ENCODE data around the gene SGTA. TPM values are rescaled to one million over a fixed set of nuclear protein-coding genes. Genes with fewer than 3 reads are reported as not detected.
"Not testable (repeated sequence)": the region's sequence is repeated elsewhere in the genome, so short reads cannot be mapped to it uniquely, and the experiment has no call there.

Gene SGTA
- total RNA-seq, 1 donor from 2014 or later: 31.6 TPM

DNA sequence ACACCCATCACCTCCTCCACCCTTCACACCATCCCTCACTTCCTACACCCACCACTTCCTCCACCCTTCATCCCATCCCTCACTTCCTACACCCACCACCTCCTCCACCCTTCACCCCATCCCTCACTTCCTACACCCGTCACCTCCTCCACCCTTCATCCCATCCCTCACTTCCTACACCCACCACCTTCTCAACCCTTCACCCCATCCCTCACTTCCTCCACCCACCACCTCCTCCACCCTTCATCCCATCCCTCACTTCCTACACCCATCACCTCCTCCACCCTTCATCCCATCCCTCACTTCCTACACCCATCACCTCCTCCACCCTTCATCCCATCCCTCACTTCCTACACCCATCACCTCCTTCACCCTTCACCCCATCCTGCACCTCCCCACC, 69.0 kb downstream of the SGTA start:
- DNase-seq (ENCODE audit: low read depth in 2 of 2): not testable (repeated sequence)

DNA sequence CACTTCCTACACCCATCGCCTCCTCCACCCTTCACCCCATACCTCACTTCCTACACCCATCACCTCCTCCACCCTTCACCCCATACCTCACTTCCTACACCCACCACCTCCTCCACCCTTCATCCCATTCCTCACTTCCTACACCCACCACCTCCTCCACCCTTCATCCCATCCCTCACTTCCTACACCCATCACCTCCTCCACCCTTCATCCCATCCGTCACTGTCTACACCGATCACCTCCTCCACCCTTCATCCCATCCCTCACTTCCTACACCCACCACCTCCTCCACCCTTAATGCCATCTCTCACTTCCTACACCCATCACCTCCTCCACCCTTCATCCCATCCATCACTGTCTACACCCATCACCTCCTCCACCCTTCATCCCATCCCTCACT, 69.9 kb downstream of the SGTA start:
- DNase-seq (ENCODE audit: low read depth in 2 of 2): not testable (repeated sequence)

DNA sequence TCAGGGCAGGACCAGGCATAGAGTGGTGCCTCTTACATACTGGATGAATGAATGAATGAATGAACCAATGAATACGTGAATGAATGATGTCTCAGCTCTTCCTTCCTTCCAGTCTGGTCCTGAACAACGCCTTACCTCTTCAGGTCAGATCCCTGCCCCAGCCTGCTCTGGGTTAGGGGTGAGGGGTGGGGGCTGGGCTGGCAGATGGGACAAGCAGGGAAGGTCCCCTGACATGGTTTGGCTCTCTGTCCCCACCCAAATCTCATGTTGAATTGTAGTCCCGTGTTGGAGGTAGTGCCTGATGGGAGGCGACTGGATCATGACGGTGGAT, 71.2 kb downstream of the SGTA start:
- DNase-seq (ENCODE audit: low read depth in 2 of 2): no peak

DNA sequence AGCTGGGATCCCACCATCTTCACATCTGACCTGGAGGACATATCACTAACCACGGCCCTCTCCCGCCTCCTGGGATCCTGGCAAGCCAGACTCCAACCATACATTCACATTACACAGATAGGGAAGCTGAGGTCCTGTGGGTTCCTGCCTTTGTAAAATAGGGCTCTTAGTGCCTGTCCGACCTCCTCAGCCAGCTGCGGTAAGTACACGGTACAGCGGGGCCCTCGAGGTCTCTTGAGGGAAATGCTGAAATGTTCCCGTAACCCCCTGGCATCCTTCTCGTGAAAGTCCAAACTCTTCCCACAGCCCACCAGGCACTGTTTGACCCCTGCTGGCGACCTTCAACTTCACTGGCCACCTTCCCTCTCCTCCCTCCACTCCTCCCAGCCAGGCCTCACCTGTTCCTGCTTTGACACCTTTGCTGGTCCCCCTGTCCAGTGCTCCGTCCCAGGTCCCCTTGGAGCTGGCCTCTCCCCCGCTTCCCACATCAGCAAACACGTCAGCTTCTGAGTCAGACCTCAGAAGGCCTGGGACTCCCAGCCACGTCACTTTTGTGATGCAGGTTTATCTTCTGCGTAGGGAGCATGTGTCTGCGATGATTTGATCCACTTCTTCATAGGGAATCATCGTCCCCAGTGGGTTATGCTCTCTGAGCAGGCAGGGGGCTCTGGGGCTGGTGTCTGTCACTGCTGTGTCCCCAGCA, 71.8 kb downstream of the SGTA start:
- DNase-seq (ENCODE audit: low read depth in 2 of 2): no peak

DNA sequence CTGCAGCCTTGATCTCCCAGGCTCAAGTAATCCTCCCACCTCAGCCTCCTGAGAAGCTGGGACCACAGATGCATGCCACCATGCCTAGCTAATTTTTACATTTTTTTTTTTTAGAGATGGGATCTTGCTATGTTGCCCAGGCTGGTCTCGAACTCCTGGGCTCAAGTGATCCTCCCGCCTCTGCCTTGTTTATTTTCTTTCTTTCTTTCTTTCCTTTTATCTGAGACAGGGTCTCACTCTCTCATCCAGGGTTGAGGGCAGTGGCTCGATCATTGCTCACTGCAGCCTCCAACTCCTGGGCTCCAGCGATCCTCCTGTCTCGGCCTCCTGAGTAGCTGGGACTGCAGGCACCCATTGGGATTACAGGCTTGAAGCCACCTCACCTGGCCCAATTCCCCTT, 76.8 kb downstream of the SGTA start:
- no peak for DNase-seq (ENCODE audit: low read depth in 2 of 2)

Other genes with a start within 250 kb of the SGTA start
- 0.64 and 1.1 TPM in 2 replicates for gene GNG7, start 80.6 kb downstream of the SGTA start, total RNA-seq
- gene DIRAS1, start 61.9 kb downstream of the SGTA start, total RNA-seq: 0.13 TPM in 2 replicates
- gene SLC39A3, start 43.3 kb downstream of the SGTA start, total RNA-seq: 14.2 and 21.7 TPM in 2 replicates
- 60.2 and 64.6 TPM in 2 replicates for gene THOP1, start 2.2 kb upstream of the SGTA start, total RNA-seq
- 2.1 and 3.9 TPM in 2 replicates for gene ZNF554, start 36.6 kb upstream of the SGTA start, total RNA-seq
- 3.1 and 4.4 TPM in 2 replicates for gene ZNF555, start 58.2 kb upstream of the SGTA start, total RNA-seq
- gene ZNF556, start 84.1 kb upstream of the SGTA start, total RNA-seq: not detected in 2 replicates
- gene ZNF57, start 117.7 kb upstream of the SGTA start, total RNA-seq: 3.2 and 3.7 TPM in 2 replicates
- 3.7 and 4.4 TPM in 2 replicates for gene ZNF77, start 161.7 kb upstream of the SGTA start, total RNA-seq
- gene TLE6, start 194.3 kb upstream of the SGTA start, total RNA-seq: 0.90 and 2.8 TPM in 2 replicates
- 2.7 and 24.9 TPM in 2 replicates for gene TLE2, start 246.0 kb upstream of the SGTA start, total RNA-seq

Measured in dermis microvascular lymphatic vessel endothelial cell (primary cell).